ENCODE data around the gene MED25.

DNA sequence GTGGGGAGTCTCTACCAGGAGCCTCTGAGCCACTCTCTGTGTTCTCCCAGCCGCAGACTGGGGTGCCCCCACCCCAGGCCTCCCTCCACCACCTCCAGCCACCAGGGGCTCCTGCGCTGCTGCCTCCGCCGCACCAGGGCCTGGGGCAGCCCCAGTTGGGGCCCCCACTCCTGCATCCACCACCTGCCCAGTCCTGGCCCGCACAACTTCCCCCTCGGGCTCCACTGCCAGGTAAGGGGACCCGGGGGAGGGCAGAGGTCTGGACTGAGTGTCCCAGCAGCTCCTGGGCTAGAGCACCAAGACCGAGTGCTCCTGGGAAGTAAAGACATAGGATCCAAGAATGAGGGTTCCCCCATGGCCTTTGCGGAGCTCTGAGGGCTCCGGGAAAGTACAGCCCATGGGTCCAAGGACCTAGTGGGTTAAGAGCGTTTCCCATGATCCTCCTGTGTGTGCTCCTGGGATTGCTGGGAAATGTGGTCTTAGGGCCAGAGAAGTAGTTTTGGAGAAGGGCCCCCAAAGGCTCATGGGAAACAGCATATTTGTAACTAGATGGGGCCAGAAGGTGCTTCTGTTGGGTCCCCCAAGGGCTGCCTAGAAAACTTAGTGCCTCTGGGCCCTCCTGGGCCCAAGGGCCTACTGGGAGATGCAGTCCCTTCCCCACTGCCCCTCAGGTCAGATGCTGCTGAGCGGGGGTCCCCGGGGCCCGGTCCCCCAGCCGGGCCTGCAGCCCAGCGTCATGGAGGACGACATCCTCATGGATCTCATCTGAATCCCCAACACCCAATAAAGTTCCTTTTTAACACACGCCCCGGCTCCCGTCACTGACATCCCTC is 18.3 kb downstream of the MED25 start:
- TF ChIP-seq CSRNP3 (CRISPR knock-in tag; IDR thresholded peaks at IDR 0.05), result no peak
- TF ChIP-seq TCF4 (CRISPR knock-in tag; IDR thresholded peaks at IDR 0.05; ENCODE audit: borderline replicate concordance), result no peak
- TF ChIP-seq, protein P1, sequence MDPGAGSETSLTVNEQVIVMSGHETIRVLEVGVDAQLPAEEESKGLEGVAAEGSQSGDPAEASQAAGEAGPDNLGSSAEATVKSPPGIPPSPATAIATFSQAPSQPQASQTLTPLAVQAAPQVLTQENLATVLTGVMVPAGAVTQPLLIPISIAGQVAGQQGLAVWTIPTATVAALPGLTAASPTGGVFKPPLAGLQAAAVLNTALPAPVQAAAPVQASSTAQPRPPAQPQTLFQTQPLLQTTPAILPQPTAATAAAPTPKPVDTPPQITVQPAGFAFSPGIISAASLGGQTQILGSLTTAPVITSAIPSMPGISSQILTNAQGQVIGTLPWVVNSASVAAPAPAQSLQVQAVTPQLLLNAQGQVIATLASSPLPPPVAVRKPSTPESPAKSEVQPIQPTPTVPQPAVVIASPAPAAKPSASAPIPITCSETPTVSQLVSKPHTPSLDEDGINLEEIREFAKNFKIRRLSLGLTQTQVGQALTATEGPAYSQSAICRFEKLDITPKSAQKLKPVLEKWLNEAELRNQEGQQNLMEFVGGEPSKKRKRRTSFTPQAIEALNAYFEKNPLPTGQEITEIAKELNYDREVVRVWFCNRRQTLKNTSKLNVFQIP (CRISPR knock-in tag; IDR thresholded peaks at IDR 0.05; ENCODE audit: borderline replicate concordance, low read depth), result no peak
- TF ChIP-seq ZNF8 (CRISPR knock-in tag; IDR thresholded peaks at IDR 0.05), result no peak
- no peak for TF ChIP-seq ZFP30 (CRISPR knock-in tag; IDR thresholded peaks at IDR 0.05)
- no peak for TF ChIP-seq CREB5 (CRISPR knock-in tag; IDR thresholded peaks at IDR 0.05; ENCODE audit: low read depth)
